ENCODE results near the gene U2SURP.

GRCh38 chr3:143002083-143002712, 828 bp downstream of the U2SURP start:
- no peak for TF ChIP-seq EZH2 (IDR thresholded peaks at IDR 0.05; ENCODE audit: insufficient read depth, poor library complexity, severe bottlenecking)
- no peak for TF ChIP-seq EZH2phosphoT487 (IDR thresholded peaks at IDR 0.05; ENCODE audit: insufficient read depth, low read depth)

All from GM23248 (cell line).